SK-N-SH (cell line): ENCODE measurements around the gene FGFBP1. TPM values are rescaled to one million over a fixed set of nuclear protein-coding genes. Genes with fewer than 3 reads are reported as not detected.

Source experiments
- CTCF ChIA-PET: fragments of 300-600, 350-600 bp; formaldehyde crosslinking; extraction: SDS; loops from one replicate; lab custom pipeline; 2021; lab: Yijun Ruan, JAX
- POLR2A ChIA-PET: fragments of 350-600 bp; sonication (Branson Sonifier 250); formaldehyde crosslinking; extraction: SDS; loops from one replicate; lab custom pipeline; 2020; ENCODE audit warnings: antibody characterized with exemption, inconsistent platforms; lab: Yijun Ruan, JAX
- DNase-seq: peaks from one replicate; pipeline ENCODE4 v3.0.0; 2012
- H2AFZ ChIP-seq: fragments of 200-600 bp; sonication (generic); 2 replicates; pipeline ENCODE4 v1.8.1; 2016; ENCODE audit warnings: antibody characterized with exemption, mild to moderate bottlenecking, low read depth
- H3F3A ChIP-seq: fragments of 200-600 bp; sonication (generic); replicated peaks from 2 replicates; pipeline ENCODE3; 2016; ENCODE audit warnings: antibody characterized with exemption, mild to moderate bottlenecking; ENCODE audit not compliant: insufficient read depth
- H3K27ac ChIP-seq, 2 experiments: fragments of 200-500 bp in 1 of 2; fragments of 200-600 bp in 1 of 2; sonication (Bioruptor generic) in 1 of 2; sonication (generic), shearing (Covaris generic) in 1 of 2; 2 replicates each; pipeline versions ENCODE4 v1.5.1 to v1.6.1; 2014 to 2016; ENCODE audit warnings: low read depth in 2 of 2, inconsistent platforms in 1 of 2, low read length in 1 of 2, mild to moderate bottlenecking in 1 of 2, mixed read lengths in 1 of 2
- H3K27me3 ChIP-seq: fragments of 200-600 bp; sonication (generic), shearing (Covaris generic); 2 replicates; pipeline ENCODE4 v1.6.1; 2016; ENCODE audit warnings: mixed run types; ENCODE audit not compliant: insufficient read depth
- H3K36me3 ChIP-seq, 2 experiments: fragments of 200-500 bp in 1 of 2; fragments of 200-600 bp in 1 of 2; sonication (Bioruptor generic) in 1 of 2; sonication (generic) in 1 of 2; replicated peaks in 1 of 2; 2 replicates each; pipeline versions ENCODE3 to v1.5.1; 2014 to 2016; ENCODE audit warnings: low read length in 1 of 2, mild to moderate bottlenecking in 1 of 2; ENCODE audit not compliant: insufficient read depth in 2 of 2, control insufficient read depth in 1 of 2
- H3K4me1 ChIP-seq, 2 experiments: fragments of 200-500 bp in 1 of 2; fragments of 200-600 bp in 1 of 2; sonication (Bioruptor generic) in 1 of 2; sonication (generic), shearing (Covaris generic) in 1 of 2; 2 replicates each; pipeline versions ENCODE4 v1.5.1 to v1.6.1; 2014 to 2016; ENCODE audit warnings: low read depth in 1 of 2, low read length in 1 of 2, mixed run types in 1 of 2; ENCODE audit not compliant: insufficient read depth in 2 of 2, control insufficient read depth in 1 of 2
- H3K4me2 ChIP-seq: fragments of 200-600 bp; sonication (generic), shearing (Covaris generic); 2 replicates; pipeline ENCODE4 v1.6.1; 2017; ENCODE audit warnings: mixed run types
- H3K4me3 ChIP-seq, 2 experiments: fragments of 200-500 bp in 1 of 2; fragments of 200-600 bp in 1 of 2; sonication (Bioruptor generic) in 1 of 2; sonication (generic), shearing (Covaris generic) in 1 of 2; 2 replicates each; pipeline versions ENCODE4 v1.5.1 to v1.8.1; 2014 to 2016; ENCODE audit warnings: low read depth in 2 of 2, inconsistent platforms in 1 of 2, low read length in 1 of 2, mild to moderate bottlenecking in 1 of 2, mixed read lengths in 1 of 2, moderate library complexity in 1 of 2
- H3K79me2 ChIP-seq: fragments of 200-600 bp; sonication (generic); 2 replicates; pipeline ENCODE4 v1.8.1; 2017; ENCODE audit warnings: mild to moderate bottlenecking; ENCODE audit not compliant: insufficient read depth
- H3K9ac ChIP-seq: fragments of 200-600 bp; sonication (generic); 2 replicates; pipeline ENCODE4 v1.6.1; 2017; ENCODE audit warnings: mixed run types
- H3K9me2 ChIP-seq: fragments of 200-600 bp; sonication (generic); 2 replicates; pipeline ENCODE4 v1.6.1; 2017; ENCODE audit warnings: mixed run types
- H3K9me3 ChIP-seq: fragments of 200-600 bp; sonication (generic); 2 replicates; pipeline ENCODE4 v1.6.1; 2017; ENCODE audit warnings: mixed run types, mild to moderate bottlenecking, moderate library complexity
- H4K20me1 ChIP-seq: fragments of 200-600 bp; sonication (generic); 2 replicates; pipeline ENCODE4 v1.6.1; 2017; ENCODE audit warnings: mild to moderate bottlenecking, mixed run types; ENCODE audit not compliant: insufficient read depth
- CHD2 ChIP-seq: fragments of 150-350 bp; IDR thresholded peaks from 2 replicates; pipeline ENCODE4 v1.6.1; 2018; ENCODE audit warnings: low read length; ENCODE audit not compliant: partially characterized antibody
- ELF1 ChIP-seq: IDR thresholded peaks from 2 replicates; pipeline ENCODE4 v1.4.0; 2012
- EZH2phosphoT487 ChIP-seq: fragments of 200-600 bp; sonication (generic); IDR thresholded peaks from 2 replicates; pipeline ENCODE4 v1.6.1; 2017; ENCODE audit warnings: low read depth, mixed run types, mild to moderate bottlenecking, antibody characterized with exemption, moderate library complexity, borderline replicate concordance
- FOSL2 ChIP-seq: IDR thresholded peaks from 2 replicates; pipeline ENCODE4 v1.4.0; 2012; ENCODE audit warnings: low read depth, mild to moderate bottlenecking, moderate library complexity, borderline replicate concordance
- FOXJ3 ChIP-seq: sonication (generic); formaldehyde crosslinking; IDR thresholded peaks from 2 replicates; pipeline ENCODE4 v1.5.1; 2020; ENCODE audit warnings: mild to moderate bottlenecking, missing genetic modification reagents
- GATA2 ChIP-seq: sonication (generic); formaldehyde crosslinking; IDR thresholded peaks from 2 replicates; pipeline ENCODE4 v1.5.0; 2020; ENCODE audit warnings: mild to moderate bottlenecking, missing genetic modification reagents
- JUND ChIP-seq: IDR thresholded peaks from 2 replicates; pipeline ENCODE4 v1.4.0; 2012
- MAX ChIP-seq: IDR thresholded peaks from 2 replicates; pipeline ENCODE4 v1.4.0; 2012; ENCODE audit warnings: low read depth
- MEF2A ChIP-seq: IDR thresholded peaks from 2 replicates; pipeline ENCODE4 v1.4.0; 2012; ENCODE audit warnings: low read depth, borderline replicate concordance
- NFIC ChIP-seq: IDR thresholded peaks from 2 replicates; pipeline ENCODE4 v1.4.0; 2012; ENCODE audit warnings: borderline replicate concordance
- NRF1 ChIP-seq: IDR thresholded peaks from 2 replicates; pipeline ENCODE4 v1.6.1; 2012; ENCODE audit warnings: low read depth, mild to moderate bottlenecking, low read length
- POLR2AphosphoS5 ChIP-seq: IDR thresholded peaks from 2 replicates; pipeline ENCODE4 v1.6.1; 2012; ENCODE audit warnings: low read depth, low read length
- REST ChIP-seq: IDR thresholded peaks from 2 replicates; pipeline ENCODE4 v1.6.1; 2012; ENCODE audit warnings: mild to moderate bottlenecking, low read depth, low read length, moderate library complexity
- RFX5 ChIP-seq: IDR thresholded peaks from 2 replicates; pipeline ENCODE4 v1.6.1; 2012; ENCODE audit warnings: mild to moderate bottlenecking, improper control_type of control experiment, low read length
- TCF12 ChIP-seq: IDR thresholded peaks from 2 replicates; pipeline ENCODE4 v1.4.0; 2012
- USF1 ChIP-seq: IDR thresholded peaks from 2 replicates; pipeline ENCODE4 v1.4.0; 2012; ENCODE audit warnings: low read depth, borderline replicate concordance
- YY1 ChIP-seq: IDR thresholded peaks from 2 replicates; pipeline ENCODE4 v1.4.0; 2012; ENCODE audit warnings: low read depth, mild to moderate bottlenecking
- WGBS: methylation state at CpG from one replicate; pipeline ENCODE4 v1.1.6; 2017; ENCODE audit warnings: low lambda C conversion rate; 5-methylcytosine and 5-hydroxymethylcytosine counted together
- polyA plus RNA-seq, 3 experiments: library from polyadenylated mRNA; depleted of rRNA; stranded (reverse); fragments of >200 nt; gene quantifications; 2 replicates each; pipeline ENCODE4 v1.2.3, GENCODE V29; 2012

The FGFBP1 gene
- polyA plus RNA-seq, 1 of the 3 experiments (the other 2 are of a cell fraction), result 0.13 TPM

- no peaks in the 10 kb centered on the region for H3K27me3 ChIP-seq
- H3K4me3 ChIP-seq, result no peak overlapping the region
- H4K20me1 ChIP-seq, result no peaks in the 10 kb centered on the region
- no peaks in the 10 kb centered on the region for H3K79me2 ChIP-seq
- H3F3A ChIP-seq, result peaks cover 7% of the 10 kb centered on the region
- no peak overlapping the region for H3K4me2 ChIP-seq
- TF ChIP-seq MAX, result no peak
- TF ChIP-seq CHD2, result no peak
- TF ChIP-seq GATA2 (CRISPR knock-in tag), result no peak
- no peak for TF ChIP-seq JUND
- no peak for TF ChIP-seq NRF1
- TF ChIP-seq FOSL2, result no peak
- TF ChIP-seq NFIC, result no peak
- TF ChIP-seq YY1, result no peak
- TF ChIP-seq RFX5, result no peak
- TF ChIP-seq TCF12, result no peak
- TF ChIP-seq POLR2AphosphoS5, result no peak
- no peak for TF ChIP-seq REST
- no peak for TF ChIP-seq EZH2phosphoT487
- no peak for TF ChIP-seq ELF1
- no peak for TF ChIP-seq MEF2A
- no peak for TF ChIP-seq USF1
- TF ChIP-seq FOXJ3 (CRISPR knock-in tag), result no peak
- H3K27ac ChIP-seq, result no peak overlapping the region
- 100% methylated on average over 1 of the region's 2 CpGs for WGBS
- H3K36me3 ChIP-seq, result no peaks in the 10 kb centered on the region
- H3K9me2 ChIP-seq, result no peaks in the 10 kb centered on the region
- ChIA-PET POLR2A (no interaction called here), CTCF (interaction anchor here (0.7 kb wide), 1 partner anchor 109 kb away, joined by 4 read pairs; no protein-coding TSS in a partner anchor)
- no peak overlapping the region for H2AFZ ChIP-seq
- DNase-seq, result no peak
- no peaks in the 10 kb centered on the region for H3K9me3 ChIP-seq
- H3K9ac ChIP-seq, result no peak overlapping the region
- peaks cover 0 to 9% of the 10 kb centered on the region in 2 experiments; a peak in 2 of 4 replicates for H3K4me1 ChIP-seq
Observed at GRCh38 chr4:15914736-15915135, 23.8 kb downstream of the FGFBP1 start.
